GM21423 (cell line): Measurements from ENCODE around the gene IGFBPL1.

ENCODE experiments used
- ATAC-seq: cut with Tn5 transposase; IDR thresholded peaks from one replicate; pipeline ENCODE4 v1.9.1; 2021; ENCODE audit warnings: mild to moderate bottlenecking, moderate library complexity; ENCODE audit not compliant: unreplicated experiment

Gene IGFBPL1

GRCh38 chr9:38358390-38359296 is 65.6 kb downstream of the IGFBPL1 start:
- ATAC-seq = no peak

GRCh38 chr9:38357350-38358114 is 66.7 kb downstream of the IGFBPL1 start:
- ATAC-seq = no peak

GRCh38 chr9:38356851-38357250 is 67.4 kb downstream of the IGFBPL1 start:
- ATAC-seq = no peak
